T-helper 1 cell treated with Interleukin-12 subunit alpha and Interleukin-12 subunit beta and Interleukin-4 antibody, amounts not matched to agents 30 ng/mL and 1 ng/mL, for 36 hours (primary cell): ENCODE results near the gene PSMD13. TPM values are rescaled to one million over a fixed set of nuclear protein-coding genes. Genes with fewer than 3 reads are reported as not detected.
"Not testable (repeated sequence)": the region's sequence is repeated elsewhere in the genome, so short reads cannot be mapped to it uniquely, and the experiment has no call there.

Source experiments
- intact Hi-C: fragments of 100-400 bp; cut with micrococcal nuclease; formaldehyde crosslinking; loops from one replicate; pipeline ENCODE4 v1.15.1; 2024
- total RNA-seq: library from RNA; stranded (reverse); gene quantifications from 2 replicates; pipeline ENCODE4 v1.2.3, GENCODE V29; 2022

Gene PSMD13
- total RNA-seq, 1 donor from 2014 or later = 199 TPM

GRCh38 chr11:215581-216037 lies 21.2 kb upstream of the PSMD13 start:
- intact Hi-C loops = no loop called here

- intact Hi-C loops = no loop called here
Measured at GRCh38 chr11:216081-216974, 20.4 kb upstream of the PSMD13 start.

- intact Hi-C loops = no loop called here
Measured at GRCh38 chr11:217704-218103, 19.1 kb upstream of the PSMD13 start.

GRCh38 chr11:218815-219593 lies 17.8 kb upstream of the PSMD13 start:
- intact Hi-C loops = no loop called here

GRCh38 chr11:220641-221215 lies 16.0 kb upstream of the PSMD13 start:
- intact Hi-C loops = not testable (repeated sequence)

GRCh38 chr11:221539-221938 lies 15.2 kb upstream of the PSMD13 start:
- intact Hi-C loops = no loop called here

GRCh38 chr11:221998-222789 lies 14.6 kb upstream of the PSMD13 start:
- intact Hi-C loops = no loop called here

GRCh38 chr11:223026-223789 lies 13.6 kb upstream of the PSMD13 start:
- intact Hi-C loops = no loop called here

GRCh38 chr11:223884-224283 lies 12.9 kb upstream of the PSMD13 start:
- intact Hi-C loops = no loop called here

- intact Hi-C loops = no loop called here
Measured at GRCh38 chr11:224424-224823, 12.4 kb upstream of the PSMD13 start.

- intact Hi-C loops = no loop called here
Measured at GRCh38 chr11:225734-226453, 10.9 kb upstream of the PSMD13 start.

GRCh38 chr11:227824-228379 lies 8.9 kb upstream of the PSMD13 start:
- intact Hi-C loops = no loop called here

- intact Hi-C loops = no loop called here
Measured at GRCh38 chr11:230431-230830, 6.3 kb upstream of the PSMD13 start.

- intact Hi-C loops = no loop called here
Measured at GRCh38 chr11:232783-233565, 3.8 kb upstream of the PSMD13 start.

- intact Hi-C loops = loop anchor here (5.0 kb wide), 3 partner anchors 52 to 512 kb away; partner anchors contain the start of genes PGGHG, PHRF1 and TALDO1
Measured at GRCh38 chr11:235180-235579, 1.6 kb upstream of the PSMD13 start.

- intact Hi-C loops = loop anchor here (5.0 kb wide), 3 partner anchors 52 to 512 kb away; partner anchors contain the start of genes PGGHG, PHRF1 and TALDO1
Measured at GRCh38 chr11:235609-235996, 1.2 kb upstream of the PSMD13 start.

- intact Hi-C loops = loop anchor here (1.0 to 5.0 kb wide), 12 partner anchors 29 to 511 kb away; partner anchors contain the start of genes BET1L, DEAF1, LMNTD2 and PGGHG
Measured at GRCh38 chr11:235997-236773, 591 bp upstream of the PSMD13 start, which contains the start of gene SIRT3. SIRT3 (minus strand) TSS chr11:236342; CDS start chr11:236328, 14 bp downstream.
